ENCODE data around the gene AJUBA. TPM values are rescaled to one million over a fixed set of nuclear protein-coding genes. Genes with fewer than 3 reads are reported as not detected.
"Not testable (repeated sequence)": the region's sequence is repeated elsewhere in the genome, so short reads cannot be mapped to it uniquely, and the experiment has no call there.

Gene AJUBA
- total and polyA plus RNA-seq, 4 donors = 7.2 to 34.2 (median 28.8) TPM

- H3K27me3 ChIP-seq (ENCODE audit: control insufficient read depth in 3 of 3, insufficient read depth in 3 of 3, low read length in 2 of 3) = no peaks in the 10 kb centered on the region
Observed at GRCh38 chr14:22955702-22956569, 26.4 kb downstream of the AJUBA start.

GRCh38 chr14:22952418-22952817 lies 29.9 kb downstream of the AJUBA start:
- H3K27ac ChIP-seq (ENCODE audit: low read depth in 1 of 2, low read length in 1 of 2) = peak overlapping the region in 1 of 2 donors; percentile 79
- TF ChIP-seq, protein P1, sequence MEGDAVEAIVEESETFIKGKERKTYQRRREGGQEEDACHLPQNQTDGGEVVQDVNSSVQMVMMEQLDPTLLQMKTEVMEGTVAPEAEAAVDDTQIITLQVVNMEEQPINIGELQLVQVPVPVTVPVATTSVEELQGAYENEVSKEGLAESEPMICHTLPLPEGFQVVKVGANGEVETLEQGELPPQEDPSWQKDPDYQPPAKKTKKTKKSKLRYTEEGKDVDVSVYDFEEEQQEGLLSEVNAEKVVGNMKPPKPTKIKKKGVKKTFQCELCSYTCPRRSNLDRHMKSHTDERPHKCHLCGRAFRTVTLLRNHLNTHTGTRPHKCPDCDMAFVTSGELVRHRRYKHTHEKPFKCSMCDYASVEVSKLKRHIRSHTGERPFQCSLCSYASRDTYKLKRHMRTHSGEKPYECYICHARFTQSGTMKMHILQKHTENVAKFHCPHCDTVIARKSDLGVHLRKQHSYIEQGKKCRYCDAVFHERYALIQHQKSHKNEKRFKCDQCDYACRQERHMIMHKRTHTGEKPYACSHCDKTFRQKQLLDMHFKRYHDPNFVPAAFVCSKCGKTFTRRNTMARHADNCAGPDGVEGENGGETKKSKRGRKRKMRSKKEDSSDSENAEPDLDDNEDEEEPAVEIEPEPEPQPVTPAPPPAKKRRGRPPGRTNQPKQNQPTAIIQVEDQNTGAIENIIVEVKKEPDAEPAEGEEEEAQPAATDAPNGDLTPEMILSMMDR (IDR thresholded peaks at IDR 0.05; ENCODE audit: control extremely low read depth, extremely low read depth) = no peak
- no peaks in the 10 kb centered on the region for H3K9me3 ChIP-seq (ENCODE audit: control insufficient read depth in 4 of 4, insufficient read depth in 3 of 4, low read length in 3 of 4)
- ATAC-seq (ENCODE audit: insufficient read depth, low FRiP score) (no peak), DNase-seq (no peak)
- H3K4me3 ChIP-seq = no peak overlapping the region
- no peaks in the 10 kb centered on the region for H3K27me3 ChIP-seq (ENCODE audit: control insufficient read depth in 3 of 3, insufficient read depth in 3 of 3, low read length in 2 of 3)
- no peak overlapping the region for H3K9ac ChIP-seq (ENCODE audit: insufficient read depth in 1 of 2, low read length in 2 of 2)
- WGBS, 2 donors = 81 to 84% methylated on average over 1 of the region's 1 CpG
- peaks cover 4 to 17% (median 8%) of the 10 kb centered on the region in 4 donors for H3K36me3 ChIP-seq (ENCODE audit: control insufficient read depth in 4 of 4, insufficient read depth in 4 of 4, low read length in 4 of 4)
- H3K4me1 ChIP-seq (ENCODE audit: control insufficient read depth in 5 of 5, insufficient read depth in 5 of 5, low read length in 5 of 5) = peaks cover 0 to 12% (median 4%) of the 10 kb centered on the region in 5 donors

More at GRCh38 chr14:22955702-22956569, 26.4 kb downstream of the AJUBA start:
- 25 to 28% methylated on average over 19 of the region's 19 CpGs for WGBS, 2 donors
- TF ChIP-seq, protein P1 (IDR thresholded peaks at IDR 0.05; ENCODE audit: control extremely low read depth, extremely low read depth) = no peak
- ATAC-seq (ENCODE audit: insufficient read depth, low FRiP score) (no peak), DNase-seq (peak in 2 of 3 donors; percentile 31 to 43)
- Histone ChIP-seq H3K9me3 (ENCODE audit: control insufficient read depth in 4 of 4, insufficient read depth in 3 of 4, low read length in 3 of 4) (no peaks in the 10 kb centered on the region), H3K36me3 (ENCODE audit: control insufficient read depth in 4 of 4, insufficient read depth in 4 of 4, low read length in 4 of 4) (peaks cover 4 to 5% (median 5%) of the 10 kb centered on the region in 4 donors), H3K4me1 (ENCODE audit: control insufficient read depth in 5 of 5, insufficient read depth in 5 of 5, low read length in 5 of 5) (peaks cover 0 to 12% (median 4%) of the 10 kb centered on the region in 5 donors), H3K27ac (ENCODE audit: low read depth in 1 of 2, low read length in 1 of 2) (peak overlapping the region; percentile 97 to 98), H3K9ac (ENCODE audit: insufficient read depth in 1 of 2, low read length in 2 of 2) (peak overlapping the region; percentile 52 to 72), H3K4me3 (peak overlapping the region; percentile 53)

- H3K9me3 ChIP-seq (ENCODE audit: control insufficient read depth in 4 of 4, insufficient read depth in 3 of 4, low read length in 3 of 4); DNase-seq; H3K4me3 ChIP-seq; H3K9ac ChIP-seq (ENCODE audit: insufficient read depth in 1 of 2, low read length in 2 of 2); H3K27me3 ChIP-seq (ENCODE audit: control insufficient read depth in 3 of 3, insufficient read depth in 3 of 3, low read length in 2 of 3): not testable (repeated sequence)
- ATAC-seq (ENCODE audit: insufficient read depth, low FRiP score) = peak; percentile 43
- Histone ChIP-seq H3K27ac (ENCODE audit: low read depth in 1 of 2, low read length in 1 of 2) (peak overlapping the region in 1 of 2 donors; percentile 79), H3K36me3 (ENCODE audit: control insufficient read depth in 4 of 4, insufficient read depth in 4 of 4, low read length in 4 of 4) (peaks cover 4 to 21% (median 10%) of the 10 kb centered on the region in 4 donors), H3K4me1 (ENCODE audit: control insufficient read depth in 5 of 5, insufficient read depth in 5 of 5, low read length in 5 of 5) (peaks cover 0 to 12% (median 4%) of the 10 kb centered on the region in 5 donors)
- 36 to 63% methylated on average over 8 of the region's 8 CpGs for WGBS, 2 donors
Observed at GRCh38 chr14:22951795-22952194, 30.6 kb downstream of the AJUBA start.

DNA sequence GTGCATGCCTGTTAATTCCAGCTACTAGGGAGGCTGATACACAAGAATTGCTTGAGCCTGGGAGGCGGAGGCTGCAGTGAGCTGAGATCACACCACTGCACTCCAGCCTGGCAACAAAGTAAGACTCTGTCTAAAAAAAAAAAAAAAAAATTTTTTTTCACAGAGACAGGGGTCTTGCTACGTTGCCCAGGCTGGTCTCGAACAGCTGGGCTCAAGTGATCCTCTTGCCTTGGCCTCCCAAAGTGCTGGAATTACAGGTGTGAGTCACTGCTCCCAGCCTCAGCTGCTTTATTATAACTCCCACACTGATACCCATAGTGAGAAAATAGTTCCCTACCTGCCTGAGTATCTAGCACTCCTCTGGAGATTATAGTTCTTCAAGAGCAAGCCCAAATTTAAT lies 36.7 kb downstream of the AJUBA start:
- H3K4me3 ChIP-seq = no peak overlapping the region
- H3K27ac ChIP-seq (ENCODE audit: low read depth in 1 of 2, low read length in 1 of 2) = no peak overlapping the region
- 95 to 98% methylated on average over 3 of the region's 3 CpGs for WGBS, 2 donors
- no peaks in the 10 kb centered on the region for H3K9me3 ChIP-seq (ENCODE audit: control insufficient read depth in 4 of 4, insufficient read depth in 3 of 4, low read length in 3 of 4)
- no peaks in the 10 kb centered on the region for H3K27me3 ChIP-seq (ENCODE audit: control insufficient read depth in 3 of 3, insufficient read depth in 3 of 3, low read length in 2 of 3)
- H3K36me3 ChIP-seq (ENCODE audit: control insufficient read depth in 4 of 4, insufficient read depth in 4 of 4, low read length in 4 of 4) = peaks cover 0 to 20% (median 10%) of the 10 kb centered on the region in 4 donors
- no peak for ATAC-seq (ENCODE audit: insufficient read depth, low FRiP score)
- H3K9ac ChIP-seq (ENCODE audit: insufficient read depth in 1 of 2, low read length in 2 of 2) = no peak overlapping the region
- TF ChIP-seq, protein P1 (IDR thresholded peaks at IDR 0.05; ENCODE audit: control extremely low read depth, extremely low read depth) = no peak
- DNase-seq = no peak
- H3K4me1 ChIP-seq (ENCODE audit: control insufficient read depth in 5 of 5, insufficient read depth in 5 of 5, low read length in 5 of 5) = no peaks in the 10 kb centered on the region

Measured in lung (tissue), 12 donors.